GM19023 (cell line): ENCODE results near the gene ACSBG1.

Source experiments
- ATAC-seq: cut with Tn5 transposase; IDR thresholded peaks from one replicate; pipeline ENCODE4 v1.9.1; 2021; ENCODE audit warnings: mild to moderate bottlenecking, moderate library complexity; ENCODE audit not compliant: unreplicated experiment

The ACSBG1 gene

DNA sequence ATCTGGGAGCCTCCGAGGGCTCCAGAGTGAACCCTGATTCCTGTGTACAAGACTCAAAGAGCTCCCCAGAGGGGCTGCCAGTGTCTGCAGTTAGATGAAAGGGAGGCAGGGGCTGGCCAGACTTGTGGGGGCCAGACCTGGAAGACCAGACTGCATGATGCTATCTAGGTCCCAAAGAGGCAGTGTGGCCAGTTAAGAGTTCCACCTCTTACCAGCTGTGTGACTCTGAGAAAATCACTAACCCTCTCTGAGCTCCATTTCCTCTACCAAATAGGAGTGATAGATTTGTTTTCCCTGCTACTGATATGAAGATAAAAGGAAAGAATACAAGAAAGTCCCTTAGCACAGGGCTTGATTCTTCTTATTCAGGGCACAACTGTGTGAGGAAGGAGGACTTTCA lies 29.0 kb downstream of the ACSBG1 start:
- no peak for ATAC-seq

DNA sequence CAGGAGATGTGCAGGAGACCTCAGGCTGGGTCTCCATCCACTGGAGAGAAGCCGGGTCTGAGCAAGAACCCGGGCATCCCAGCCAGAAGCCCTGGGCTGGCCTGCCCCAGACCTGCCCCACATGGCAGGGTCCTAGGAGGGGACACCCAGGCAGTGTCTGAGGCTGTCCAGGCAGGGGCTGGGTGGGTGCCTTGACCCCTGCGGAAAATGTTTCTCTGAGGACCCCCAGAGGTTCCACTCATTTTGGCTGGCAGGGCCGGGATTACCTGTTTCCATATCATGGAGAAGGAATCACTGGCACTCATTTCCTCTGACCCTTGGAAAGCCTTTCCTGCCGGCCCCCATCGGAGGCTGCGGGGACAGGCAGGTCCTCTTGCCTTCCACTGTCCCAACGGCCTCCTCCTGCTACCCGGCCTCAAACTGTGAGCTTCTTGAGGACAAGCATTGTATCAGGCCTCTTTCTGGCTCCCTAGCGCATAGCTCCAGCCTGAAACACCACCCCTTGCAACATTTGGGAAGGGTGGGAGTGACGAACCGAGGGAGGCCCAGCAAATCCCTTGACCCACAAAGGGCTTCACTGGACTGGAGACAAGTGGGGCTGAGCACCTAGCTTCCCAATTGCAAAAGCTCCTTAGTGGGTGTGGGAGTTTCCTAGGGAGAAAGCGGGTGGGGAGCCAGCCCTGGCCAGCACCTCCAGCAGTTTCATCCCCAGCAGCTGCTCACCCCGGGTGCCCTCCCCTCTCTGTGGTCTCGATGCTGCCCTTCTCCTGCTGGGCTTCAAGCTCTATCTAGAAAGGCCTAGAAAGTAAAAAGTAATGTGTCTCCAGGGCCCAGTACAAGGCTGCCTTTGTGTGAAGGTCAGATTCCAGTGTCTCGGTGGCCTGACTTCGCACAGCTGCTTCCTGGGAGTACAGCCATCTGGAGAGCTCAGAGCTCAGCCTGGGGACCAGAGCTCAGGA lies 29.7 kb downstream of the ACSBG1 start:
- no peak for ATAC-seq

DNA sequence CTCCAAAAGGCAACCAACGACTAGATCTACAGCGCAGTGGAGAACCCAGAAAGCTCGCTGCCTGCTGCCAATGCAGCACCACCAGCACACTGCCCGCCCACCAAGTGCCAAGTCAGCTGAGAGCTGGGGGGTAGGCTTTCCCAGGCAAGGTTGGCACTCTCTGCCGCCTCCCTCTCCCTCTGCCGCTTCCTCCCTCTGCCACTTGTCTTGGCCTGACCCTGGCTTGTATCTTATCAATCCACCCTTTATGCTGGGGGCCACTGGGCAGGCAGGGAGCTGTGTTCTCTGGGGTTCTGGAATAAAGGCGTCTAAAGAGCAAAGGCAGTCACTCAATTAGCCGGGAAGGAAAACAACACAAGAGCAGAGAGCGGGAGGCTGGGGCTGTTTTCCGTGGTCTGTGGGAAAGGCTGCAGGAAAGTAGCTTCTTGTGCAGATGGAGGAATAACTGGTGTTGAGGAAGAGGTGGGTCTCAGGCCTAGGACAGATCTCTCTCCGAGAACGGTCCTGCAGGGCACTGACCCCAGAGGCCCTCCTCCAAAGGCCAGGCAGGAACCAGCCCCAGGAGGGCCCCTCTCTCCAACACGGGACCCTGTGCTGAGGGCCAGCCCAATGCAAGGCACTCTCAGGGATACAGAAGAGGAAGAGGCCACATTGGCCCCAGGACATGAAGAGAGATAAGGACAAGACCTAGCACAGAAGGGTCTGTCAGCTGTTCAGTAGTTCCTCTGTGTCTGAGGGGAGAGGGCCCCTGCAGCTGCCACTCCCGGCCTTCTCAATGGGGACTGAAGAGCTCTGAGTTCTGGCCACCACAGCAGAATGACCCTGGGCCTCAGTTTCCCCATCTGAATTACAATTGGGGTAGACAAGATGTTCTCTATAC lies 30.8 kb downstream of the ACSBG1 start:
- no peak for ATAC-seq

DNA sequence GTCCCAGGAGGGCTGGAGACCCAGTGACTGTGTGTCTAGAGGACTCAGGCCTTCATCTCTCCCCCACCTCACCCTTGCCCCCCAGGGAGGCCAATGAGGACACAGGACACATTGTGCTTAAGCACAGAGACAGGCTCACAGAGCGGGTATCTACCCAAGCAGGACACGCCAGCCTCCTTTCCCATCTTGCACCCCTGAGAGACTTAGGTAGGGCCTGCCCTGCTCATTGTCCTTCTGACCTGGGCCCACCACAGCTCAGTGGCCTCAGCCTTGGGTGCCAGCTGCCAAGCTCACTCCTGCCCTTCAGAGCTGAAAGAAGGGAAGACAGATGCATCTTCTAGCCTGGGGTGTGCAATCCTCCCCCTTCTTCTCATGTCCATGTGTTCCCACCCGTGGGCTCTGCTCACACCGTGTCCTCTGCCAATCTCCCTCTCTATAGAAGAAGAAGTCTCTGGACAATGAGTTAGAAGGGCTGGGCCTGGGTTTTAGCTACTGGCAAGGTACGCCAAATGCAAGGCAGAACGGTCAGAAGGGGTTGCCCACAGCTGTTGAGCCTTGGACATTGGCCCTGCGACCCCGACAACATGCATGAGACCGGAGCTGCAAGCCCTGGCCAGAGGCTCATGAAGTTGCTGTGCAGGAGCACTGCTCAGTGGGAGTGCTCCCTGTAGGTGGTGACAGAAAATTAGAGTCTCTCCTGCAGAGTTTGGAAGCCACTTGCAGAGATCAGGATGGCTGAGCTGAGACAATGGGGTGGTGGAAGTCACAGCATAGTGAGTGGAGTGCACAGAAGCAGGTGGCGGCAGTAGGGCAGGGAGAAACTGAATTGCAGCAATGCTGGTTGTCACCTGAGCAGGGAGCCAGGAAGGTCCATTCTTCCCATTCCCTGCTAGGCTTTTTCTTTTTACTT lies 32.8 kb downstream of the ACSBG1 start:
- no peak for ATAC-seq

DNA sequence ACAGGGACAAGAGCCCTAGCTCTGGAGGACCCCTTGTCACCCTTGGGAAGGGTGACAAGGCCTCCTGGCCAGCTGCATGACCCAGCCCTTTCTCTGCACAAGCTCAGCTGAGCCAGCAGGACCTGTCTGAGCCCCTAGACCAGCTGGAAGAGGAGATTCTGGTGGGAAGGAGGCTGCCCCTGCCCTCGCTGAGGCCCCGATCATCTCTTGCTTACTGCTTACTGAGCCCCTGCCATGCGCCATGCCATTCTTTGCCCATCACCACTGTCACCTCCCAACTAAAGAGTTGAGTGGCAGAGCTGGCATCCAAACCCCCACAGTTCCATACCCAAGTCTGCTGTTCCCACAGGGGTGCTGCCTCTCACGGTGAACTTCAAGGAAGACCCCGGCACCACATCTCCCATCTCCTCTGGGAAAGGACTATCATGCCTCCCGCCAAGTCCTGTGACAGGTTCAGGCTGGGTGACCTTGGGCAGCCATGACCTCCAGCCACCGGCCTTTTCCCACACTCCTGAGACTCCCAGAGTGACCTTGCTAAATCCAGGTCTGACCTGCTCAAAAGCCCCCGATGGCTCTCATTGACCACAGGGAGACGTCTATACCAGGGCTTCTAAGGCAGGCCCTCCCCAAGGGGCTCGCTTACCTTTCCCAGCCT lies 34.0 kb downstream of the ACSBG1 start:
- no peak for ATAC-seq

DNA sequence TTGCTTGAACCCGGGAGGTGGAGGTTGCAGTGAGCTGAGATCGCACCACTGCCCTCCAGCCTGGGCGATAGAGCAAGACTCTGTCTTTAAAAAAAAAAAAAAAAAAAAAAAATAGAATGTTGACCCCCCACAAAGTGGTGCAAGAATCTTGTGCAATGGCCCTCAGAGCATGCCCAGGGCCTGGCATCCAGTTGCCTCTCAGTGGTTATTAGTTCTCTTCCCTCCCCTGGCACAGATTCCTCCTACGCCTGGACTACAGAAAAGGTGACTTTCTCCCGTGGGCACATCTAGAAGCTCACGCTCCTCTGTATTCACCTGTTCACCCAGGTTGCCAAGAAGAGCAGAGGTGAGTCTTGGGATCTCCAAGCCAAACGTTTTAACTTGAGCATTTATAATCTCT lies 36.7 kb downstream of the ACSBG1 start:
- no peak for ATAC-seq

DNA sequence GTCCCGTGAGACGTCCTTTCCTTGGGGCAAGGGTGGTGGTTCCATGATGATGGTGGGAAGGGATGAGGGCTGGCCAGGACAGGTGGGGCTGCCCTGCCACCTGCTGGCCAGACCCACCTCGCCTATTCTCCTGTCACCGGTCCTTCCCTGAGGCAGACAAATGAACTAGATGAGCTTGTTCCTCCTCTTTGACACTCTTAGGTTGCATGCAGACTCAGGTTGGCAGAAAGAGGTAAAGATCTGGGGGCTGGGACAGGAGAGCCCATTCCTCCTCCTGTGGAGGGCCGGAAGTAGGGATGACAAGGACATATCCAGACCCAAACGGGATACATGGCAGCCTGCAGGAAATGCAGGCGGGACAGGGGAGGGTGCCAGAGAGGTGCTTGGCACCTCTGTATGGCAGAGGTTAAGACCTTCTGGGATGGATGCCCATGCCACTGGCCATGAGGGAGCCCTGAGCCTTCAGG lies 38.6 kb downstream of the ACSBG1 start:
- ATAC-seq = no peak

DNA sequence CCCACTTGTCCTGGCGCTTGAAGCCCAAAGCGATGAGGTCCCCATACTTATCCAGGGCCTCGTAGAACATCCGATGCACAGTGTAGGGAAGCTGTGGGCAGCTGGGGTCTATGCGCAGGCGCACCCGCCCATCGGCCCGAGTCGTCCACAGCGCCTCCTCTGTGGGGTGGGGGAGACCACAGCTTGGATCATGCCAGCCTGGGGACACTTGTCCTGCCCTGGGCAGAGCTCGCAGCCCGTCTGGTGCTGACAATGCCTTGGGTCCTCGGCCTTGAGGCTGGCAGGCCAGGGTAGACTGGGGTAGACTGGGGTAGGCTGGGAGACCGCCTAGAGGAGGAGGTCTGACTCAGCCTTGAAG lies 39.8 kb downstream of the ACSBG1 start:
- no peak for ATAC-seq

DNA sequence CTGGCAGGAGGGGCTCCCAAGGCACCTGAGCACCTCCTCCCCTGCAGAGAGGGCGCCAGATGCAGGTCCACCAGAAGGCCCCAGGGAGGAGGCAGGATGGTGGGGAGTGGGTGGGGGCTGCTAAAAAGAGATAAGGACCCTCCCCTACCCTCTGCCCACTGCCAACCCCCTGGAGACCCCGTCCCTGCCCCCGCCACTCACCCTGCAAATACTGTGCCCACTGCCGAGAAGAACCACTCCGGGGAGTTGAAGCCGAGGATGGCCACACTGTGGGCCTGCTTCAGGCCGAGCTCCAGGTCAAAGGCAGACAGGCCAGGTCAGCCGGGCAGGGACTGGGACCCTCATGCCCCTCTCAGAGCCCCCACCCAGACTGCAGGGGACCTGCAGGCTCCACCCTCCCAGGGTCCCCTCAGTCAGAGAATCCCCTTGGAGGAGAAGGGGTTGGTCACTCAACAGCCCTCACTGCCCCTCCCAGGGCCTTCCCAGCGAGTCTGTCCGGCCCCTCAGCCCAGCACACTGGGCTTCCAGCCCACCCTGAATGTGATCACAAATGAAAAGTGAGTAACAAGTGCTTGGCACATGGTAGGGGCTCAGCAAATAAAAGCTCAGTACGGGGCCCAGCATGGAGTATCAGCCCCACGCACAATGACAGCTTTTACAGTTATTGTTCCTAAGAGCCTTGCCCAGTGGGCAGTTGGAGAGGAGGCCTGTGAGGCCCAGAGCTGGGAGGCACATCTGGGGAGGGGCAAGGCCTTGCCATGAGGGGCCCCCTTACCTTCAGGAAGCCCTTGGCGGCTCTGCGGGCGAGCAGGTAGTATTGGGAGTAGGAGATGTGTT lies 40.4 kb downstream of the ACSBG1 start:
- no peak for ATAC-seq

DNA sequence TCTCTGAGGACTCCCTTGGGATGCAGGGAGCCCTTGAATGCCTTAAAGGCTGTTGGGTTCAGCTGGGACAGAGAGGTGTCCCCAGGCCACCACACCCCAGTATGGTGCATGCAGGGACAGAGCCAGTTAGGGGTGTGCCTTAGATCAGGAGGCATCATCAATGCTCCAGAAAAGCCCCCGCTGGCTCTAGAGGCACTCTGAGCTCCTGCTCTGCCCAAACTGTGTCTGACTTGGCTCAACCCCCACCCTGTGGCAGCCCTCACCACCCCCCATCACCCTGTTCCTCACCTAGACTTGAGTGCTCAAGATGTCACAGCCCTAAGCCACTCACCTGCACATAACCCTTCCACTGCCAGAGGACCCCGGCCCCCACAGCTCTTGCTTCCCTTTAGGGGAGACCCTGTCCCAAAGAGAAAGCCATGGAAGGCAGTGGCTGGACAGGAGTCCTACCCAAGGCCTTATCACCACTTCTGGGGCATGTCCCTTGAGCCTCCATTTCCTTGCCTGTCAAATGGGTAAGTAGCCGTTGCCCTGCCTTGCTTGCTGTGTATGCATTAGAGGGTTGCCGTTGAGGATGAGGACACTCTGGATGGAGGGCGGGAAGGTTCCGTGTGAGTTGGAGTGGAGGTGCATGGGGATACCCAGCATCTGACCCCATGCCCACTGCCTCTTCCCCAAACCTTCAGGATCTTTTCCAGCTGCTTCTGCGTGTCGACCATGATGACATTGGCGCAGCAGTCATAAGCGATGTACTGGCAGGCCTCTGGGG lies 41.4 kb downstream of the ACSBG1 start:
- no peak for ATAC-seq

DNA sequence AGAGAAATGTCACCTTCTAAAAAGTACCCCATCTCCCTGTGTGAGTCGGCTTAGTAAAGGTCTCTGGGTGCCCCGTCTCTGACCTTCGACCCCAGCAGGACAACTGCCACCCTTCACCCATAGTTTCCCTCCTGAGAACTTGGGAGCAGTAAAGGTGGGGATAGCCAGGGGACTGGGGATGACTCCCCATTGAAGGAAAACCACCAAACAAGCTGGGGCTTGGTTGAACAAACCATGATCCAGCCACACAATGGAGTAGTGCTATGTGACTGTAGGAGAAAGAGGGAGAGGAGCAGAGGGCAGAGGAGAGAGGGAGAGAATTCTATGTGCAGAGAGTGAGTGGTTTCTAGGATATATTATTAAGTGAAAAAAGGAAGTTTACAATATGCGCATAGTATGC lies 51.5 kb downstream of the ACSBG1 start:
- no peak for ATAC-seq

DNA sequence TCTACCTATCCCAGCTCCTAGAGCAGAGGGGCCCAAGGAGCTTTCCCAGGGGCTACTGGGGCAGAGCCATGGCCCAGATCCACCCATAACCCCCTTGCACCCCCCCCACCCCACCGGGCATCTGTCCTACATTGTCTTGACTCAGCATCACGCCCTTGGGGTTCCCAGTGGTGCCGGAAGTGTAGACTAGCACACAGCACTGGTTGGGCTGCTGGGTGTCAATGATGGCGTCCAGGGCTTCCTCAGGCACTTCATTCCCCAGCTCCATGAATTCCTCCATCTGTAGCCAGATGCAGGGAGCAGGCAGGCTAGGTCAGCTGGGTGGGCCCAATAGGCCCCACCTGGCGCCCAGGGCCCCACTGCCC lies 52.0 kb downstream of the ACSBG1 start:
- ATAC-seq = no peak

DNA sequence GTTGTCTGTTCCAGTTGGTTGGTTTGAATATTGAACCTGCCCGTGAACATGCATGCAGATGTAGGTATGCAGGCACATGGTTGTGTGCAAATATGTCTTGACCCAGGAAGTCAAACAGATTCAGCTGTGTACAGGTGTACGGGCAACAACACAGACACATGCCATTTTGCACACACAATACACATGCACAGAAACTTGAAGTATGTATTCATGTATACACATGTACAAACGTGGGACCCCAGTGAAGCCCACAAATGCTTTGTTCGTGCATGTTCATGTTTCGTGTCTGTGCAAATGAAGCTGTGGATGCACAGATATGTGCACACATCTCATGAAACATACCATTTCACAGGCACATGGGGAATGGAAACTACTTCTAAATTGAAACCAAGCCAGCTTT lies 54.5 kb downstream of the ACSBG1 start:
- ATAC-seq = no peak

DNA sequence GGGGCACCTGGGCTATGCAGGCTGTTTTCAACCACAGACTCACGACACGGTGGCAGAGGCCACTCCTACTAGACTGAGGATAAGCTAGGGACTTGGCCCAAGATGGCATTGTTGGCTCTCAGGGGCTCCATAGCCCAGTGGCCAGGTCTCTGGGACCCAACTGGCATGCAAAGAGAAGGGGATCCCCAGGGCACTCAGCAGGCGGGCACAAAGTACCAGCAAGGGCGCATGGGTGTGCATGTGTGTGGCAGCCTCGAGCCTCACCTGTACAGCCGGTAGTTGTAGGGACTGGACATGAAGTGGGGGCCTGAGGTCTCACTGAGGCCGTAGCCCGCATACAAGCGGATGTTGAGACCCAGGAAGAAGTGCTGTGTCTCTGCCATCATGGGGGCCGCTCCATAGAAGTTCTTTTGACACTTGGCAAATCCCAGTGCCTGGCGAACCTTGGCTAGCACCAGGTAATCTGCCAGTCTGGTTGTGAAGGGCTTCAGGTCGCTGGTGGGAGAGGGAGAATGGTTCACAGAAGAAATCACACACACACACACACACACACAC lies 55.0 kb downstream of the ACSBG1 start:
- ATAC-seq = no peak

DNA sequence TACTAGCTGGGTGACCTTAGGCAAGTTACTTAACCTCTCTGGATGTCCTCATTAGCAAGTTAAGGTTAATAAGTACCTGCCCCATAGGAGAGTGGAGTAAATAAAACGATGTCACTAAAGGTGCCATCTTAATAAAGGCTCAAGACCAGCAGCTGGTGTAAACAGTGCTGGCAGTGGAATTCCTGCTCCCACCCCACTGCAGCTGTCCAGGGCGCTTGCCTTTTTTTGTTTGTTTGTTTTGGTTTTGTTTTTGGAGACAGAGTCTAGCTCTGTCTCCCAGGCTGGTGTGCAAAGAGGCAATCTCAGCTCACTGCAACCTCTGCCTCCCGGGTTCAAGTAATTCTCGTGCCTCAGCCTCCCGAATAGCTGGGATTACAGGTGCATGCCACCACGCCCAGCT lies 56.3 kb downstream of the ACSBG1 start:
- no peak for ATAC-seq

DNA sequence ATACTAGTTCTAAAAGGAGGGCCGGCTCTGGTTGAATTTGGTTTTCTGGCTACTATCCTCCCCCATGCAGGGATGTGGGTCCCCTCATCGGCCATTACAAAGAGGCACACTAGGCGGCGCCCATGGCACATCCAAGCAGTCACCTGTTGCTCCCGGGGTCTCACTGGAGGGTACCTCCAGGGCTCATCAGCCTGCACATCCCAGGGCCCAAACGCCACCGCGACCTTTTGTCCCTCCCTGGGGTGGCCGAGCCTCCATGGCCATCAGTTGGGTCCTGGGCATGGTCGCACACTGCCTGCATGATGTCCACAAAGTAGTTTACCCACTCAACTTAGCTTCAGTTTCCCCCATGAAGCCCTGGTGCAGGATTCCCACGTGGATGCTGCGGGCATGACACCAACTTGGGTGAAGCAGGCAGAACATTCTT lies 56.9 kb downstream of the ACSBG1 start:
- no peak for ATAC-seq

DNA sequence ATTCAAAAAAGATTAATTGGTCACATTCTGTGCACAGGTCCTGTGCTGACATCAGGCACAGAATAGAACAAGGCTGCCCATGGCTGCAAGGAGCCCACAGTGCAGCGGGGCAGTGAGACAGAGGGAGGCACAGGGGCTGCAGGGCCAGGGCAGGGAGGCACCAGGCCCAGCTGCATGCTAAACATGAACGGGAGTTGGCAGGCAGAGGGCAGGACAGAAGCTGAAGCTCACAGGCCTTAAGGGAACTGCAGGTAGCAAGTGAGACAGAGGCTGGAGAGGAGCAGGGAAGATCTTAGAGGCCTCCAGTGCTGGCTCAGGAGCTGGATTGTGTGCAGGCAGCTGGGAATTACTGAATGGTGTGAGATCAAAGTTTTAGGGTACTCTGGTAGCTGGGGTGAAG lies 59.0 kb downstream of the ACSBG1 start:
- no peak for ATAC-seq

DNA sequence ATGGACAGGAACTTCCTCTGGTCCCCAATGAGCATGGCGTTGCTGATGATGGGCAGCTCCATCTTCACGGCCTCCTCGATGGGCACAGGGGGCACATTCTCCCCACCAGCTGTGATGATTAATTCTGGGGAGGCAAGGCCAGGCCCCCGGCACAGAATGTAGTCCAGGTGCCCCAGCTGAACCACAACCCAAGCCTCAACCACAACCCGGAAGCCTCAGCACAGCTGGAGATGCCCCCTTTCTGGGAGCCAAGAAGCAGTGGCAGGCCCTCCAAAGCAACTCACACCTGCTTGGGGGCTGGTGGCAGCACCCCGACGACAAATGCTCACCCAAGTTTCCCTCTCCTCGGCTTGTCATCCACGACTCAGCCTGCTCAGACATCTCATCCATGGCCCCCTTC lies 60.0 kb downstream of the ACSBG1 start:
- ATAC-seq = no peak
